HT1080 (cell line): ENCODE results near the gene EDA. TPM values are rescaled to one million over a fixed set of nuclear protein-coding genes. Genes with fewer than 3 reads are reported as not detected.
"Not testable (repeated sequence)": the region's sequence is repeated elsewhere in the genome, so short reads cannot be mapped to it uniquely, and the experiment has no call there.

Experiments
- DNase-seq: peaks from one replicate; pipeline ENCODE4 v3.0.0-alpha.2; 2015; ENCODE audit warnings: low read depth
- total RNA-seq: library from RNA; depleted of rRNA; stranded (reverse); fragments of >200 nt; shearing (Covaris generic); gene quantifications from 2 replicates; pipeline ENCODE4 v1.2.3, GENCODE V29; 2014

The EDA gene
- total RNA-seq, 1 experiment from 2014 or later: 2.4 TPM

GRCh38 chrX:69741721-69742120 is 125.8 kb downstream of the EDA start:
- no peak for DNase-seq

DNA sequence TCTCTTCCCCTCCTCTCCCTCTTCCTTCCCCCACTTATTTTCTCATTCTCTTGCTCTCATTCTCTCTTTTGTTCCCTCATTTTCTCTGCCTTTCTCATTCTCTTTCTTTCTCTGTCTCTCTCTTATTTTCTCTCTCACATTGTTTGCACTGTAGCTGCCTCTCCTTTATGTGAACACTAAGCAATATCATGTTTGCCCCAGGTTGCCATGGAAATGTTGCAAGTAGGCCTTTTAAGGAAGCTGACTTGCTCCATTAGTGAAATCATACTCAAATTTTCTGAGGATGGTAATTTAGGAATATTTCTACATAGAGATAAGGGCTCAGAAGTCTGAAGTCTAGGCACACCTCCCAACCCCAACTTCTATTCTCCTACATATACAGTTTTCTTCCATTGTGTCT is 130.1 kb downstream of the EDA start:
- DNase-seq: no peak

DNA sequence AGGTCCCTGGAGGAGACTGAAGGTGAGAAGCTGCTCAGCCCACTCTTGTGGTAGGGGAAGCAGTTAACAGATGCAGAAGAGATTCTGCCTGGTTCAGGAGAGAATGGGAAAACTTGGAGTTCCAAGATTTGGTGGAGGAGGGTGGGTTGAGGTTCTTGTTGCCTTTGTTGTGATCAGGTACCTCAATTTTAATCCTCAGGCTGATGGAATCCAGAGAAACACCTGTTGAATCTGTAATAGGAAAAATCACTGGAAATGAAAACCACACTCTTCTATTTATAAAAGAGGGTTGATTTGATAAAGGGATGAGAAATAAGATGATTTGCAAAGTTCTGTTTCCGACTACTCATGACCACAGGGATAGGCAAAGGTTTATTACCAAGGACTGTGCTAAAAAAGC is 132.1 kb downstream of the EDA start:
- DNase-seq: no peak

GRCh38 chrX:69759921-69760625 is 144.2 kb downstream of the EDA start:
- no peak for DNase-seq

GRCh38 chrX:69761633-69762032 is 145.7 kb downstream of the EDA start:
- no peak for DNase-seq

GRCh38 chrX:69762340-69762739 is 146.4 kb downstream of the EDA start:
- DNase-seq: no peak

- no peak for DNase-seq
These were observed 177.5 kb downstream of the EDA start for GRCh38 chrX:69793260-69793935.

- DNase-seq: no peak
These were observed 179.8 kb downstream of the EDA start for GRCh38 chrX:69795702-69796101.

DNA sequence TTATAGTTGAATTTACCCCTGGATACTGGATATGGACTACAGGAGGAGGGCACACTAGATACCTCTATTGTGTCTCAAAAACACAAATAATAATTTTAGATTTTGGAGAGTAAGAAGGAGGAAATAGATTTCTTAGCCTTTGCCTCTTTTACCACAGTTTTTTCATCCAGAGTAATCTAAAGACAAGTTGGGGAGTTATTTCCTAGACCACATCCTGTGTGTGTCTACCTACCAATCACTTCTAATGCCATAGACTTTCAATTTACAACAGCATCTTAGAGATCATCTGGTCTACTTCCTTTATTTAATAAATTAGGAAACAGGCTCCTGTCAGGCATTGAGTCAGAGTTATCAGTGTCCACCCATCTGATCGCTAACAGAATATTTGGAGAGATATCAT is 191.5 kb downstream of the EDA start:
- DNase-seq: peak; percentile 1

- no peak for DNase-seq
These were observed 192.5 kb downstream of the EDA start for GRCh38 chrX:69808375-69808774.

GRCh38 chrX:69813677-69814076 is 197.8 kb downstream of the EDA start:
- no peak for DNase-seq

GRCh38 chrX:69815063-69815462 is 199.2 kb downstream of the EDA start:
- DNase-seq: no peak

DNA sequence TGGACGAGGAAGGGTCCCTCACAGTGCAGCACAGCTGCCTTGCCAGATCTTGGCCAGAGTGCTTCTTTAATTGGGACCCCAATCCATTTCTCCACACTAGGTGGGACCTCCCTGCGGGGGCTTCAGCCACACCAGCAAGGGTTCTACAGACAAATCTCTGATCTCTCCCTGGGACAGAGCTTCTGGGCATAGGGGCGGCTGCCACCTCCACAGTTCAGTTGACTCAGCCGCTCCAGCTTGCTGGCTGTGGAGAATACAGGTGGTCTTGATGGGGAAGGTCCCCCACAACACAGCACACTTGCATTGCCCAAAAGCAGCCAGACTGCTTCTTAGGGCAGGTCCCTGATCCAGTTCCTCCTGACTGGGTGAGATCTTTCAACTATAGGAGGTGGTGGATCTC is 199.6 kb downstream of the EDA start:
- DNase-seq: no peak

DNA sequence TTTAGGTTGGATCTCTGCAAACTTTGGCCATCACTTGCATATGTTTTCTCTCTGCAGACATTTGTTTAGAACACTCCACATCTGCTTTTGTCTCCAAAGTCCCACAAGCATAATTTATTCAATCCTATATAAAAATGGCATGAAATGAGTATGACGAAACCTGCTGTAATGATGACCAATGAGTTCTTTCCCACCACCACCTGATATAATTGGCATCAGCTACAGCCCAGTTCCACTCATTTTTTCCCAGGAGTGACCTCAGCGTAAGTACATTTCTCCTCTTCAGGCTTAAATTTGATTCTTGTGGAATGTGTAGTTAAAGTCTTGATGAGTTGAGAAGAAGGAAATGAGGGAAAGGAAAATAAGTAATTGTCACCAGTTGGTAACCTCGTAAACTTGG is 228.7 kb downstream of the EDA start:
- no peak for DNase-seq

DNA sequence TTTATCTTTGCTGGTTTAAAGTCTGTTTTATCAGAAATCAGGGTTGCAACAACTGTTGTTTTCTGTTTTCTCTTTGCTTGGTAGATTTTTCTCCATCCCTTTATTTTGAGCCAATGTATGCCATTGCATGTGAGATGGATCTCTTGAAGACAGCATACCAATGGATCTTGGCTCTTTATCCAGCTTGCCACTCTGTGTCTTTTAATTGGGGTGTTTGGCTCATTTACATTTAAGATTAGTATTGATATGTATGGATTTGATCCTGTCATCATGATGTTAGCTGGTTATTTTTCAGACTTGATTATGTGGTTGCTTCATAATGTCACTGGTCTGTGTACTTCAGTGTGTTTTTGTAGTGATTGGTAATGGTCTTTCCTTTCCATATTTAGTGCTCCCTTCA is 244.1 kb downstream of the EDA start:
- not testable (repeated sequence) for DNase-seq

GRCh38 chrX:69876221-69876620 is 260.3 kb downstream of the EDA start:
- no peak for DNase-seq

DNA sequence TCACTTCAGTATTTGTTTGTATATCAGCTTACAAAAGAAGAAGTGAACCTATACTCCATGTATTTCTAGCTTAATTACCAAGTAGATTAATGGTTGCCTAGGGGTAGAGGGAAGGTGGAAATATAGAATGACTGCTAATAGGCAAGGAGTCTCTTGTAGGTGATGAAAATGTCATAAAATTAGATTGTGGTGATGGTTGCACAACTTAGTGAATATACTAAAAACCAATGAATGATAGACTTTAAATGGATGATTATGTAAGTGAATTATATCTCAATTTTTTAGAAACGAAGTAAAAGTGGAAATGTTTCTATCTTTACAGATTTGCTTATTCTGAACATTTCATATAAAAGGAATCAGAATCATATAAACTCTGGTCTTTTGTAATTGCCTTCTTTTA is 268.3 kb downstream of the EDA start:
- no peak for DNase-seq

GRCh38 chrX:69896046-69896445 is 280.1 kb downstream of the EDA start:
- DNase-seq: no peak

DNA sequence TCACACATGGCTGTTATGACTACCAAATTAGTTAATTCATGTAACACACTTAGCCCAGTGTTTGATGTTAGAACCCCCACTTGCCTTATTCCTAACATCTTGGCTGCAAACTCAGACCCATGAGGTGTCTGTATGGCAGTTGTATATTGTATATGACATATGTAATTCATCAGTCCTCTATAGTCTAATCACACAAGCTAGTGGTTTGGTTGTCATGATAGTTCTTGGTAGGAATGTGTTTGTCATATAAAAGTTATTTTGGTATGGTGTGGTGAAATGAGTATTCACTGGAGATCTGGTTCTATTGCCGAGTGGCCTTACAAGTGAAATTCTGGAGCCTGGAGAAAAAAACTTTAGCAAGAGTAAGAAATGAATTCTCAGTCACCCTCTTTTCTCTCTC is 284.6 kb downstream of the EDA start:
- DNase-seq: peak; percentile 1

- no peak for DNase-seq
These were observed 290.5 kb downstream of the EDA start for GRCh38 chrX:69906447-69906846.

DNA sequence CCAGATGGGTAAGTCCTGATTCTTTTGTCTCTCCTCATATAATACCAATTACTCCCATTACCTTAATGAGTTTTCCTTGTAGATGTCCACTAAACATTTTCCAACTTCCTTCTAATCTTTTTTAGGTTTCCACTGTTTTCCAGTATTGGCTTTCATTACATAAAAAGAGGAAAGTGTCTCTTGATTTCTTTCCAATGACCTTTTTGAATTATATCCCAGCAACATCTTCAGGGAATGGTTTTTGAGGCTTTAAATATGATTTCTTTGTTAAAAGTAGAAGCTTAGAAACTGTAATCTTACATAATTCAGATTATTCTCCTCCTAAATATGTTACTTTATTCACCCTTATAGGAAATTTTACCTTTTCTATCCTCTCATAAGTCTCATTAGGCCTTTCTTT is 298.9 kb downstream of the EDA start:
- no peak for DNase-seq

- DNase-seq: no peak
These were observed 303.8 kb downstream of the EDA start for GRCh38 chrX:69919749-69920148.

DNA sequence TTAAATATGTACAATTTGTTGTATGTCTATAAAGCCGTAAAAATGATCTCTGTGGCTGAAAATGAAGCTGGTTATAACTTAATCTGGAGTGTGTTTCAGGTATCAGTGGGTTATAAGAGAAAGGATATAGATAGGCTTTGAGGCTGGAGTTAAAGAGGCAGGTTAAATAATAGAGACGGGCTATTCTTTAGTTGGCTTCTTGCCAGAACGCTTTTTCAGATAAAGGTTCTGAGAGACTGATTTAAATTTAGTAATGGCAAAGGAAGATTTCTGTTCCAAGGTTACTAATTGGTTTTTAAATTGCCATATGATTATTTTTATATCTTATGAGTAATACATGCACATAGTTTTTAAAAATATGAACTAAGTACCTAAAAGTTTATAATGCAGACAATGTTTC is 316.4 kb downstream of the EDA start:
- no peak for DNase-seq
